Head of caudate nucleus (tissue), 42 donors: ENCODE measurements around the gene GJA3.

Experiments
- DNase-seq, 42 donors: peaks; one replicate each; pipeline versions ENCODE4 v3.0.0 to v3.0.0-alpha.2; 2020 to 2021; ENCODE audit warnings: mixed read lengths in 7 of 42
- intact Hi-C: fragments of 100-400 bp; cut with DNase I; formaldehyde crosslinking; loops from one replicate; pipeline ENCODE4 v1.15.0; 2022

GJA3 gene

GRCh38 chr13:20188667-20189553 lies 28.1 kb upstream of the GJA3 start:
- intact Hi-C loops, result no loop called here

GRCh38 chr13:20186771-20187170 lies 25.9 kb upstream of the GJA3 start:
- DNase-seq, result no peak
- intact Hi-C loops, result no loop called here

More at GRCh38 chr13:20188667-20189553, 28.1 kb upstream of the GJA3 start:
- no peak for DNase-seq

DNA sequence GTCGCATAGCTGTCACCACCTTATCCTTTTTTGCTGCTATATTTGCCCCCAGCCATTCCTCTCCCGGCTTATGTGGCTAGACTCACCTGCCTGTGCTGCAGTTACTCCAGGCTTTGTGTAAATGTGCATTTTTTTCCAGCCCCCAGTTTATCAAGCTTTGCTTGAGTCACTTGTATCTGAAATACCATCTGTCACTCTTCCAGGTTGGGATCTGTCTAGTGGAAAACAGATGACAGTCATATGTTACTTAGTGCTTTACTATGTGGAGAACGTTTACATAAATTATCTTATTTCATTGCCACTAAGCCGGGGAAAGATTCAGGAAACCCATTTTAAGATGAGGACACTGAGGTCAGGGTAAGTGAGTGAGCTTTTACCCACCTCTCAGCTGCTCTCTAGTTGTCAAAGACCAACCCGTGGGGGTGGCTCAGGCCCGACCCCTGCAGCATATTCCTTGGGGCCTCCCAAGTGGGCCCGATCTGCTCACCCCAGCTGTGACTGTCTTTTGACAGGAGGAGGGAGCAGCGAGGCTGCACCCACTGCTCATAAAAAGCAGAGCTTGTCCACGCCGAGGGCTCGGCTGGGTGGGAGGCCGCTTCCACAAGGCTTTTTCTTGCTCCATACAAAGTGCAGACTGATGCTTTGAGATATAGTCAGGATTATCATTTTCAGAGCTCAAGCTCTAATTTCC lies 24.7 kb upstream of the GJA3 start:
- intact Hi-C loops, result no loop called here
- DNase-seq, result no peak

- DNase-seq, result peak in 26 of 42 donors; percentile 42 to 83 (median 63)
- intact Hi-C loops, result no loop called here
Observed at GRCh38 chr13:20182231-20182846, 21.5 kb upstream of the GJA3 start.

DNA sequence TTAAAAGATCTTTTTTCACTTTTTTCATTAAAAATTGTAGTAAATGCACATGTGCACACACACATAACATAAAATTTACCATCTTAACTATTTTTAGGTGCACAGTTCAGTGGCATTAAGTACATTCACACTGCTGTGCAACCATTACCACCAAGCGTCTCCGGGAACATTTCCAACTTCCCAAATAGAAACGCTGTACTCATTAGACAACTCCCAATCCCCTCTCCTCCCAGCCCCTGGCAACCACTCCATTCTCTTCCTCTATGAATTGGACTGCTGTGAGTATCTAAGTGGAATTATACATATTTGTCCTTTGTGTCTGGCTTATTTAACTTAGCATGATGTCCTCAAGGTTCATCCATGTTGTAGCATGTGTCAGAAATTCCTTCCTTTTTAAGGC lies 20.3 kb upstream of the GJA3 start:
- no peak for DNase-seq
- intact Hi-C loops, result no loop called here

- intact Hi-C loops, result no loop called here
- DNase-seq, result peak in 2 of 42 donors; percentile 14 to 40
Observed at GRCh38 chr13:20178156-20178555, 17.3 kb upstream of the GJA3 start.

DNA sequence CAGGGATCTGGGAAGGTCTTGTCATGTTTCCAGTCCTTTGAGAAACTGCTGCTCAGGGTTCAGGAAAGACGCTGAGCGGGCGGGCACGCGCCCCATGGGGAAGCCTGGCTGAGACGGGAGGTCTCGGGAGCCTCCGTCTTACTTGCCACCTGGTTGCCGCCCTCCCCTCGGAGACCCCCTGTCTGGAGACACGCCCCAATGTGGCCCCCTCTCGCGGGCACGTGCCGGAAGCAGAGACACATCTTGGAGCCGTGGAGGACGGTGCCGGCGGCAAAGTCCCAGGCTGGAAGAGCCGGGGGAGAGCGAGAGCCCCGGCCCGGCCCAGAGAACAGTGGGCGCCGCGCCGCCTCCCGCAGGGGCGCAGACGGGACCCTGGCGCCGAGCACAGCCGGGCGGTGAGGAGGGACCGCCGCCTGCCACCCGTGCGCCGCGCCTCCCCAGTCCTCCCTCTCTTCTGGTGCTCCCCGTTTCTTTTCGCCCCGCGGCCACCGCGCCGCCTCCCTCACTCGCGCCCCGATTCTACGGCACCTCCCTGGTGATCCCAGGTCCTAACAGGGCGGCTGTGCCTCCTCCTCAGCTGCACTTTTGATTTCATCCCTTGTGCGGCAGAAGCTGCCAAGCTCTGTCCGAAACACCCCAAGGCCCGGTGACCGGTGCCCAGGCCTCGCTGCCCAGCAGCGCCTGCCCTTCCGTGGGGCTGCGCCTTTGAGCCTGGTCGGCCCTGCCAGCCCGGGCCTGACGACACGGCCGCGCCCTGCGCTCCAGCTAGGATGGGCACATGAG lies 16.4 kb upstream of the GJA3 start:
- intact Hi-C loops, result no loop called here
- peak in 1 of 42 donors; percentile 38 for DNase-seq

GRCh38 chr13:20175907-20176652 lies 15.2 kb upstream of the GJA3 start:
- peak in 33 of 42 donors; percentile 32 to 92 (median 65) for DNase-seq
- intact Hi-C loops, result no loop called here

- intact Hi-C loops, result no loop called here
- DNase-seq, result no peak
Observed at GRCh38 chr13:20175406-20175794, 14.5 kb upstream of the GJA3 start.

DNA sequence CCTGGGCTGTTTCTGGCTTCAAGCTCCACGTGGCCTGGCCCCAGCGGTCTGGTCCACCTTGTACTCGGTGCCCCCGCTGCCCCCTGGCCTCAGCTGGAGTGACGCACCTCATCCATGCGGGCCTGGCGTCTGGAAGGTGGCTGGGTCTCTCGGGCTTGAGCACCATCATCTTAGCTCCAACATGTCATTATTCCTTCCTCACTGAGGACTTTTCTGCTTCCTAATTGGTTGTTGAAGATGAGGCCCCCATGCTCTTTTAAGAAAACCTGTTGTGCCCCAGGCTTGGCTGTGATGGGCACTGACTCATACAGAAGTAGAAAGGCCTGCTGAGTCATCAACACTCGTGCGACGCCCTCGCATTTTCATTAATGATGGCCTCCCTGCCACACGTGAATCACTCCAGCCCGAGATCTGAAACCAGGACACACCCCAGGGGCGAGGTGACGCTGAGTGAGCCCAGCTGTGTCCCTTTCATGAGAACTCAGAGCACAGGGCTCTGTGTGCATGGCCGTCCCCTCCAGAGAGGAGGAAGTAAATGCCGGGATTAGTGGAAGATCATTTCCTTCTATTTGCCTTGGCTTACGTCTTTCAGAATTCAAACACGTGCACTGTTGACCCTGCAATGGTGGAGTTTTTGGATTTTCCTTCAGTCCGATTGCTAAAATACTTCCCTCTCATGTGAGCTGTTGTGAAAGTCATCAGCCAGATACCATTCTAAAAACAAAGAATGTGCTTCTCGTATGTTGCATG lies 14.0 kb upstream of the GJA3 start:
- intact Hi-C loops, result no loop called here
- DNase-seq, result peak in 35 of 42 donors; percentile 16 to 79 (median 58)

DNA sequence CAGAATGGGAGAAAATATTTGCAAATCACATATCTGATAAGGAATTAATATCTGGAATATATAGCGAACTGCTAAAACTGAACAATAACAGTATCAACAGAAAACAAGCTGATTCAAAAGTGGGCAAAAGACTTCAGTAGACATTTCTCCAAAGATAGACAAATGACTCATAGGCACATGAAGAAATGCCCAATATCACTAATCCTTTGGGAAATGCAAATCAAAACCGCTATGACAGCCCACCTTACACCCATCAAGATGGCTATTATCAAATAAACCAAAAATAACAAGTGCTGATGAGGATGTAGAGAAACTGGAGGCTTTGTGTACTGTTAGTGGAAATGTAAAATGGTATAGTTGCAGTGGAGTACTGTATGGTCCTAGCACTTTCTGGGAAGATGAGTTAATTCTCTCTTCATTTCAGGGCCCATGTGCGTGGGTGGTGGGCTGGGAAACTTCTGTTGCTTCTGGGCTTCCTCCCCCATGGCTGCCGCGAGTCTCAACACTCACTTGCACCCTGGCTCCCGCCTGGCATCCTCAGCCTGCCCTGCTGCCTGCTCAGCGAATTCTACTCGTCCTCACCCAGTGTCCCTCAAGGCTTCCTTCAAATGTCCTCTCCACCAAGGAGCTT lies 12.4 kb upstream of the GJA3 start:
- intact Hi-C loops, result no loop called here
- DNase-seq, result no peak

DNA sequence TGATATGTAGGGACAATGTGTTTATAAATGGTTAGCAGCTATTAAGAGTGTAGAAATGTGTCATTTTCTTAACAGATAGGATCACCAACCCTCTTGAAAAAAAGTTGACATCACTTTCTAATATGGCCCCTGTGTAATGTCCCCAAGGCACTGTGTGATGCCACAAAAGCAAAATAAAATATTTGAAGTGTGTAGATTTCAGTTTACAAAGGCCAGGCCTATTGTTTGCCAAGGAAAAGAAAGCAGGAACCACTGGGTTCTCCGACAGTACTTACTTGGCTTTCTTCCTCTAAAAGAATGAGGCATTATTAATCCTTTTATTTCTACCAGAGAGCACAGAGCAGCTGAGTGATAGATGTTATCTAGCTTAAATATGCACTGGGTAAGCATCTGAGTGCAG lies 10.5 kb upstream of the GJA3 start:
- intact Hi-C loops, result no loop called here
- no peak for DNase-seq

- intact Hi-C loops, result no loop called here
- DNase-seq, result no peak
Observed at GRCh38 chr13:20170921-20171320, 10.1 kb upstream of the GJA3 start.

DNA sequence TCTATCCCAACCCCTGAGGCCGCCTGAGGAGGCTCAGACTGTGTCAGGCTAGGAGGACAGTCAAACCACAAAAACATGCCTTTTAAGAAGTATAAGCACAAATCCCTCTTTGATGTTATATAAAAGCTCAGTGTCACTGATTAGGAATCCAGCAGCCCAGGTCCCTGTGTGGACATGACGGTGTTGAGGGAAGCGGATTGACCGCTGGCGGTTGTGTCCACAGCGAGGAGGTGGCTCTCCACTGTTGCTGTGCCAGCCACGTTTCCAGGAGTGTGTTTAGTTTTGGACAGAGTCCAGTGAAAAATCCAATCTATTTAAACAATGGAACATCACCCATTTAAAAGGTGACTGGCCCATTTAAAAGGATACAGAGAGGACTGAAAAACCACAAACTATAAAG lies 7.5 kb upstream of the GJA3 start:
- intact Hi-C loops, result loop anchor here (10.0 kb wide), 1 partner anchor 134 kb away; no protein-coding TSS in a partner anchor
- no peak for DNase-seq

DNA sequence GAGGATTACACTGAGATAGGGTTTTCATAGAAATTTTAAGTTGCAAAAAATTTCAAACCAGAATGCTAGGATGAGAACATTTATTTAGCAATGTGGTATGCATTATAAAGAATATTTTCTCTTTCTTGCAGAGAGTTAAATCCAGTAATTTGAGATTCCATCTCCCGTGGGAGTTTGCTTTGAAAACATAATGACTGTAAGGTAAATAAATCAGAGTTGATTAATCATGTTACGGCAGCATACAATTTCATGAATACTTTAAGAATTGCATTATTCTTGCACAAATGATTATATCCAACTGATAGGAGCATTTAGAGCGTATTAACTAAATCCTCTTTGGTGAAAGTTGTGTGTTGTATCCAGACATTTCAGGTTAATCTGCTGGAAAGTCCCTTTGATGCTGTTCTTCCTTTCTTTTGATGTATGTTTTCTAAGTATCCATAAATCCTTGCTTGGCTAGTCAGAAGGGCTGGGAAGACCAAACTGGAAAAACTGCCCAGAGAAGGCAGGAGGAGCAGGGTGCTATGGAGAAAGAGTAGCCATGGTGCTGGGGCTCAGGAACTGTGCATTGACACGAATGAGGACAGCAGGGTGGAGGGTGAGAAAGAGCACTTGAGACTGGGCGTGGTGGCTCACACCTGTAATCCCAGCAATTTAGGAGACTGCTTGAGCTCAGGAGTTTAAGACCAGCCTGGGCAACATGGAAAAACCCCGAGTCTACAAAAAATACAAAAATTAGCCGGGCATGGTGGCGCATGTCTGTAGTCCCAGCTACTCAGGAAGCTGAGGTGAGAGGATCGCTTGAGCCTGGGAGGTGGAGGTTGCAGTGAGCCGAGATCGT lies 4.8 kb upstream of the GJA3 start:
- intact Hi-C loops, result loop anchor here (10.0 kb wide), 1 partner anchor 131 kb away; no protein-coding TSS in a partner anchor
- no peak for DNase-seq

DNA sequence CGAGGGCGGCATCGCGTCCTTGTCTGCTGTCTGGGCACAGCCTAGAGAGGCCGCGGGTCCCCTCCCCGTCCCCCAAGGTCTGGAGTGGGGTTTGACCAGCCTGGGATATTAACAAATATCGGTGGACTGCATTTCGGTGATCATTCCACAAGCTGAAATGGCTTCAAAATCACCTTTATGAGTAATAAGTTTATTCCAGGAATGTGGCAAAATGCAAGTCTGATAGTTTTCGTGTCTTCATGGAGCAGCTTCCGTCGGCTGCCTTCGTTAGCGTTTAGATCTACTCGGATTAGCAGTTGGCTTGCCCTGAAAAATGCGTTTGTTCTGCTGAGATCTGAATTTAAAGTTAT lies 1.1 kb upstream of the GJA3 start:
- DNase-seq, result peak in 1 of 42 donors; percentile 39
- intact Hi-C loops, result loop anchor here (5.0 to 10.0 kb wide), 2 partner anchors 35 to 127 kb away; no protein-coding TSS in a partner anchor
